ENCODE data around the gene NEK4.

DNA sequence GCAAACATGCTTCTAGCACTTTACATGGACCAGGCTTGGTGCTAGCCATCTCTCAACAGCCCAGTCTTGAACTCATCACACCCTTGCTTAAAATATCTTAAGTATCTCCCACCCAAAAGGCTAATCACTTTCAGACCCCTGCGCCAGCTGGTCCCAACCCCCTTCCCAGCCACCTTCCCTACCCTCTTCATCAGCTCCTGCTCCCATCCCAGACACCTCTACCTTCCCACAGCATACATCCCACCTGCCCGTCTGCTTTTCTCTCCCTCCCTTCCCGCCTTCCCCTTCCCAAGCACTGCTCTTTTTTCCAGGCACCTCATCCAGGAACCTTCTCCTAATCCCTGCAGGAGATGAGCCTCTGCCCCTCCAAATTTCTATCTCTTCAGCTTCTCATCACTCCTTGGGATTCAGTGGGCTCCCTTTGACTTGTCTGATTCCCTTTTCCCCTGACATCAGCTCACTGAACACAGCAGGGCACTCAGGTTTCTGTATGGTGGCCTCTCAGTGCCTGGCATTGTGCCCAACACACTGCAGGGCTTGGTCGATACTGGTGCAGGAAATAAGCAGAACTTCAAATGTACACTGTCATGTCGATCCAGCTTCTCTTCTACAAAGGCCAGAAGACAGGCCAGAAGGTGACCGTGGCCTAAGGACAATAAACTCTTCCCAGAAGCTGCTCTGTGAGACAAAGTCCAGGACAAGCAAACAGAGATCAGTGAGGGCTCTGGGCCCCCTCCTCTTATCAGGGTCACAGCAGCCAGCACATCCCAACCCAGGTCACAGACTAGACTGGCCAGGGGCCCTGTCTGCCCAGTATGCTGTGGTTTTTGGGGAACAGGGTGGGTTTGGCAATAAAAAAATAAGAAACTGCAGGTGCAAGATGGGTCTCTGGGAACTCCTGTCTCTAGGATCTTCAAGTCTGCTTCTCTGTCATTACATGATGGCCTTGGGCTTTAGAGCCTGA is 4.4 kb upstream of the NEK4 start:
- TF ChIP-seq GATA2 (IDR thresholded peaks at IDR 0.05; ENCODE audit: low read depth, low read length) (no peak), GATA3 (IDR thresholded peaks at IDR 0.05; ENCODE audit: low read depth, low read length) (no peak)

All from SH-SY5Y (cell line).